ENCODE data around the gene ENTPD8. TPM values are rescaled to one million over a fixed set of nuclear protein-coding genes. Genes with fewer than 3 reads are reported as not detected.

ENTPD8 gene
- total and polyA plus RNA-seq, 2 of the 4 experiments (the other 2 are of a cell fraction): 0.07 TPM; not detected in 1

DNA sequence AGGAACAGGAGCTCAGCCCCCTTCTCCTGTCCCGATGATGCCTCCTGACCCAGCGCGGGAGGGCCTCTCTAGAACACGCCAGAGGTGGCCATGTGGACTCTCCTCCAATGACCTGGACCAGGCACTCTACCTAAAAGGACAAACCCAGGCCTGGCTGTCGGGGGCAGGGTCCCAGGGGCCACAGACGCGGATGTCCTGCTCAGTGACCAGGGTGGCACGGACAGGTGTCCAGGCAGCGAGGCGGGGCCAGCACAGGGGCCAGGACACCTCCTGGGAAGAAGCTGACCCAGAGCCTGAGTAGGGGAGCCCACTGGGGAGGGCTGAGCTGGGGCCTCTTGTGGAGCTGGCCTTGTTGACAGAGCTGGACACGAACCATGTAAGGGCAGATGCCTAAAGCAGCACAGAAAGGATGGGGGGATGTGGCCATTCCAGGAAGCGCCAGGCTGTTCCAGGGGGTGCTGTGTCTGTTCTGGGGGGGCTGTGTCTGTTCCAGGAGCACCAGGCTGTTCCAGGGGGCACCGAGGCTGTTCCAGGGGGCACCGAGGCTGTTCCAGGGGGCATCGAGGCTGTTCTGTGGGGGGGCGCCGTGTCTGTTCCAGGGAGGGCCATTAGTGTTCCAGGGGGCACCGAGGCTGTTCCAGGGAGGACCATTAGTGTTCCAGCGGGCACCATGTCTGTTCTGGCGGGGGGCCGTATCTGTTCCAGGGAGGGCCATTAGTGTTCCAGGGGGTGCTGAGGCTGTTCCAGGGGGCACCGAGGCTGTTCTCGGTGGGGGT lies 48.7 kb downstream of the ENTPD8 start:
- intact Hi-C loops (cut with micrococcal nuclease) (no loop called here), dilution Hi-C loops (cut with HindIII; ENCODE audit: low sequenced_read_pairs, unreplicated experiment) (no loop called here), in situ Hi-C loops (cut with MboI; ENCODE audit: low sequenced_read_pairs) (no loop called here)
- Histone ChIP-seq H2AFZ (replicated peaks; ENCODE audit: low read length, poor library complexity) (no peak overlapping the region), H3K4me1 (ENCODE audit: control insufficient read depth, insufficient read depth, low read length) (peaks cover 11% of the 10 kb centered on the region), H4K8ac (ENCODE audit: low read depth in 2 of 2, low read length in 2 of 2) (no peak overlapping the region), H2BK15ac (ENCODE audit: low read depth, low read length) (no peak overlapping the region), H3K27ac (ENCODE audit: insufficient read depth, low read length) (no peak overlapping the region), H4K20me1 (ENCODE audit: insufficient read depth, low read length) (peaks cover 3% of the 10 kb centered on the region), H3K4ac (ENCODE audit: low read depth, low read length) (no peak overlapping the region), H3K9ac (ENCODE audit: low read depth, low read length) (no peak overlapping the region), H3K18ac (ENCODE audit: low read depth, low read length) (no peak overlapping the region), H2AK9ac (replicated peaks; ENCODE audit: low read depth, low read length, poor library complexity) (no peak overlapping the region), H2BK120ac (ENCODE audit: low read depth, low read length) (no peak overlapping the region), H3K36me3 (ENCODE audit: control insufficient read depth, insufficient read depth, low read length) (peaks cover 4% of the 10 kb centered on the region; the same call in 1 of the 2 replicates), H2AK5ac (ENCODE audit: low read depth, low read length) (no peak overlapping the region), H4K91ac (ENCODE audit: insufficient read depth, low read depth, low read length) (no peak overlapping the region), H4K5ac (ENCODE audit: low read depth, low read length) (no peak overlapping the region), H3K27me3 (ENCODE audit: control insufficient read depth, insufficient read depth, low read length) (no peaks in the 10 kb centered on the region), H2BK5ac (ENCODE audit: low read depth, low read length, poor library complexity, severe bottlenecking) (no peak overlapping the region), H3K79me1 (ENCODE audit: low read depth in 1 of 2, low read length in 2 of 2) (no peaks in the 10 kb centered on the region; a peak in 1 of 4 replicates), H3K14ac (replicated peaks; ENCODE audit: low read depth, low read length) (no peak overlapping the region), H3K56ac (ENCODE audit: extremely low read depth, insufficient read depth, low read length) (no peak overlapping the region), H3K9me1 (ENCODE audit: insufficient read depth, low read length) (no peaks in the 10 kb centered on the region; the same call in 1 of the 2 replicates), H3K23ac (ENCODE audit: low read depth, low read length) (no peak overlapping the region), H3K4me2 (ENCODE audit: low read depth, low read length) (no peak overlapping the region), H2BK20ac (ENCODE audit: low read depth, low read length) (no peak overlapping the region), H3K9me3 (ENCODE audit: control insufficient read depth, insufficient read depth, low read length) (no peaks in the 10 kb centered on the region), H3K4me3 (ENCODE audit: insufficient read depth, low read depth, low read length) (no peak overlapping the region)
- ChIA-PET POLR2A (ENCODE audit: unreplicated experiment) (no interaction called here), CTCF (no interaction called here)
- no peak for ATAC-seq (ENCODE audit: low read depth)
- DNase-seq: no peak
- WGBS, 2 experiments (ENCODE audit: extremely low coverage in 2 of 2, insufficient read length in 1 of 2): 100% methylated on average over 8 of the region's 23 CpGs; no CpG with 5 or more reads in 1 of the 2 experiments
- BruUV-seq (replicated peaks): no TSS peak
- TF ChIP-seq MAZ (IDR thresholded peaks at IDR 0.05; ENCODE audit: borderline replicate concordance, low read depth, low read length) (no peak), RFX5 (IDR thresholded peaks at IDR 0.05; ENCODE audit: low read depth, low read length) (no peak), FOS (IDR thresholded peaks at IDR 0.05; ENCODE audit: low read depth, low read length) (no peak), MAFK (IDR thresholded peaks at IDR 0.05; ENCODE audit: low read depth, low read length) (no peak), RCOR1 (IDR thresholded peaks at IDR 0.05; ENCODE audit: insufficient replicate concordance, low read length) (no peak), BHLHE40 (IDR thresholded peaks at IDR 0.05; ENCODE audit: low read depth, low read length) (no peak), NFE2L2 (IDR thresholded peaks at IDR 0.05; ENCODE audit: low read depth, low read length) (no peak), CHD1 (IDR thresholded peaks at IDR 0.05; ENCODE audit: low read depth, low read length) (no peak), POLR2A (IDR thresholded peaks at IDR 0.05; ENCODE audit: low read depth, low read length) (no peak), SMC3 (IDR thresholded peaks at IDR 0.05; ENCODE audit: low read depth, low read length) (no peak)
- TF ChIP-seq, protein P1, sequence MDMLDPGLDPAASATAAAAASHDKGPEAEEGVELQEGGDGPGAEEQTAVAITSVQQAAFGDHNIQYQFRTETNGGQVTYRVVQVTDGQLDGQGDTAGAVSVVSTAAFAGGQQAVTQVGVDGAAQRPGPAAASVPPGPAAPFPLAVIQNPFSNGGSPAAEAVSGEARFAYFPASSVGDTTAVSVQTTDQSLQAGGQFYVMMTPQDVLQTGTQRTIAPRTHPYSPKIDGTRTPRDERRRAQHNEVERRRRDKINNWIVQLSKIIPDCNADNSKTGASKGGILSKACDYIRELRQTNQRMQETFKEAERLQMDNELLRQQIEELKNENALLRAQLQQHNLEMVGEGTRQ (IDR thresholded peaks at IDR 0.05; ENCODE audit: low read depth, low read length): no peak
- TF ChIP-seq, protein P2, sequence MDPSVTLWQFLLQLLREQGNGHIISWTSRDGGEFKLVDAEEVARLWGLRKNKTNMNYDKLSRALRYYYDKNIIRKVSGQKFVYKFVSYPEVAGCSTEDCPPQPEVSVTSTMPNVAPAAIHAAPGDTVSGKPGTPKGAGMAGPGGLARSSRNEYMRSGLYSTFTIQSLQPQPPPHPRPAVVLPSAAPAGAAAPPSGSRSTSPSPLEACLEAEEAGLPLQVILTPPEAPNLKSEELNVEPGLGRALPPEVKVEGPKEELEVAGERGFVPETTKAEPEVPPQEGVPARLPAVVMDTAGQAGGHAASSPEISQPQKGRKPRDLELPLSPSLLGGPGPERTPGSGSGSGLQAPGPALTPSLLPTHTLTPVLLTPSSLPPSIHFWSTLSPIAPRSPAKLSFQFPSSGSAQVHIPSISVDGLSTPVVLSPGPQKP (IDR thresholded peaks at IDR 0.05; ENCODE audit: borderline replicate concordance, low read depth, low read length): no peak
- TF ChIP-seq, protein P3, sequence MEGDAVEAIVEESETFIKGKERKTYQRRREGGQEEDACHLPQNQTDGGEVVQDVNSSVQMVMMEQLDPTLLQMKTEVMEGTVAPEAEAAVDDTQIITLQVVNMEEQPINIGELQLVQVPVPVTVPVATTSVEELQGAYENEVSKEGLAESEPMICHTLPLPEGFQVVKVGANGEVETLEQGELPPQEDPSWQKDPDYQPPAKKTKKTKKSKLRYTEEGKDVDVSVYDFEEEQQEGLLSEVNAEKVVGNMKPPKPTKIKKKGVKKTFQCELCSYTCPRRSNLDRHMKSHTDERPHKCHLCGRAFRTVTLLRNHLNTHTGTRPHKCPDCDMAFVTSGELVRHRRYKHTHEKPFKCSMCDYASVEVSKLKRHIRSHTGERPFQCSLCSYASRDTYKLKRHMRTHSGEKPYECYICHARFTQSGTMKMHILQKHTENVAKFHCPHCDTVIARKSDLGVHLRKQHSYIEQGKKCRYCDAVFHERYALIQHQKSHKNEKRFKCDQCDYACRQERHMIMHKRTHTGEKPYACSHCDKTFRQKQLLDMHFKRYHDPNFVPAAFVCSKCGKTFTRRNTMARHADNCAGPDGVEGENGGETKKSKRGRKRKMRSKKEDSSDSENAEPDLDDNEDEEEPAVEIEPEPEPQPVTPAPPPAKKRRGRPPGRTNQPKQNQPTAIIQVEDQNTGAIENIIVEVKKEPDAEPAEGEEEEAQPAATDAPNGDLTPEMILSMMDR (conservative IDR thresholded peaks at IDR 0.05; ENCODE audit: low read depth, low read length): no peak

All from IMR-90 (cell line).